WTC11 (cell line): Measurements from ENCODE around the gene ARAP2. TPM values are rescaled to one million over a fixed set of nuclear protein-coding genes. Genes with fewer than 3 reads are reported as not detected.

Experiments used
- ATAC-seq: fragments of 200-7000 bp; cut with Tn5 transposase; 2 replicates; pipeline ENCODE4 v1.10.0; 2021; ENCODE audit warnings: mild to moderate bottlenecking, moderate library complexity
- CTCF ChIA-PET: fragments of 300-600 bp; sonication (Branson Sonifier 250); formaldehyde crosslinking; loops from one replicate; lab custom pipeline; 2021; ENCODE audit warnings: antibody characterized with exemption; lab: Charles Lee
- POLR2A ChIA-PET: fragments of 350-600 bp; sonication (Branson Sonifier 250); formaldehyde crosslinking; loops from one replicate; lab custom pipeline; 2021; ENCODE audit warnings: antibody characterized with exemption; lab: Charles Lee
- DNase-seq: peaks from one replicate; pipeline ENCODE4 v3.0.0; 2021; ENCODE audit warnings: low spot score
- H3K27ac Mint-ChIP-seq: 2 replicates; pipeline ENCODE4 v1.8.0; 2021; ENCODE audit warnings: mixed read lengths
- H3K27me3 Mint-ChIP-seq: 2 replicates; pipeline ENCODE4 v1.8.0; 2021; ENCODE audit warnings: low read depth, mild to moderate bottlenecking, moderate library complexity, mixed read lengths
- H3K36me3 Mint-ChIP-seq: 2 replicates; pipeline ENCODE4 v1.8.0; 2021; ENCODE audit warnings: mixed read lengths
- H3K4me1 Mint-ChIP-seq: 2 replicates; pipeline ENCODE4 v1.8.0; 2022; ENCODE audit warnings: mixed read lengths
- H3K4me3 Mint-ChIP-seq: 2 replicates; pipeline ENCODE4 v1.8.0; 2021; ENCODE audit warnings: mild to moderate bottlenecking, moderate library complexity, mixed read lengths
- H3K9me3 Mint-ChIP-seq: 2 replicates; pipeline ENCODE4 v1.8.0; 2021; ENCODE audit warnings: mixed read lengths
- ATF1 ChIP-seq: sonication (generic); formaldehyde crosslinking; IDR thresholded peaks from 2 replicates; pipeline ENCODE4 v1.8.1; 2023; ENCODE audit warnings: mild to moderate bottlenecking, moderate library complexity, missing genetic modification reagents
- ELF4 ChIP-seq: sonication (generic); formaldehyde crosslinking; IDR thresholded peaks from 2 replicates; pipeline ENCODE4 v1.8.1; 2022; ENCODE audit warnings: low read depth, mild to moderate bottlenecking, moderate library complexity, missing genetic modification reagents
- FOXJ3 ChIP-seq: sonication (generic); formaldehyde crosslinking; IDR thresholded peaks from 2 replicates; pipeline ENCODE4 v1.9.0; 2021; ENCODE audit warnings: missing genetic modification reagents, mild to moderate bottlenecking, borderline replicate concordance
- FOXK1 ChIP-seq: sonication (generic); formaldehyde crosslinking; IDR thresholded peaks from 2 replicates; pipeline ENCODE4 v1.8.0; 2022; ENCODE audit warnings: mild to moderate bottlenecking, moderate library complexity, missing genetic modification reagents
- GABPB1 ChIP-seq: sonication (generic); formaldehyde crosslinking; IDR thresholded peaks from 2 replicates; pipeline ENCODE4 v1.8.1; 2023; ENCODE audit warnings: mild to moderate bottlenecking, missing genetic modification reagents
- GTF2I ChIP-seq: fragments of 250-450 bp; sonication (Bioruptor Pico); conservative IDR thresholded peaks from 2 replicates; pipeline ENCODE4 v1.4.0; 2021; ENCODE audit warnings: mild to moderate bottlenecking
- HMGA2 ChIP-seq: fragments of 250-450 bp; sonication (Bioruptor Pico); IDR thresholded peaks from 2 replicates; pipeline ENCODE4 v1.4.0; 2021; ENCODE audit warnings: mild to moderate bottlenecking, moderate library complexity
- JAZF1 ChIP-seq: fragments of 250-450 bp; sonication (Bioruptor Pico); IDR thresholded peaks from 2 replicates; pipeline ENCODE4 v1.9.0; 2021; ENCODE audit warnings: moderate library complexity, mild to moderate bottlenecking, inconsistent platforms
- NFATC4 ChIP-seq: fragments of 250-450 bp; sonication (Bioruptor Pico); IDR thresholded peaks from 2 replicates; pipeline ENCODE4 v1.9.0; 2021; ENCODE audit warnings: mild to moderate bottlenecking
- NFYB ChIP-seq: sonication (generic); formaldehyde crosslinking; conservative IDR thresholded peaks from 2 replicates; pipeline ENCODE4 v1.8.0; 2022; ENCODE audit warnings: low read depth, missing genetic modification reagents
- RELA ChIP-seq: sonication (generic); formaldehyde crosslinking; IDR thresholded peaks from 2 replicates; pipeline ENCODE4 v1.8.1; 2022; ENCODE audit warnings: missing genetic modification reagents, mild to moderate bottlenecking, borderline replicate concordance
- RORB ChIP-seq: fragments of 250-450 bp; sonication (Bioruptor Pico); IDR thresholded peaks from 2 replicates; pipeline ENCODE4 v1.9.0; 2021; ENCODE audit warnings: mild to moderate bottlenecking
- SMAD3 ChIP-seq: sonication (generic); formaldehyde crosslinking; IDR thresholded peaks from 2 replicates; pipeline ENCODE4 v1.8.0; 2022; ENCODE audit warnings: missing genetic modification reagents, mild to moderate bottlenecking, borderline replicate concordance
- total RNA-seq: library from RNA; stranded (reverse); gene quantifications from 3 replicates; pipeline ENCODE4 v1.2.3, GENCODE V29; 2021
- TF ChIP-seq, protein P1 (sequence below): sonication (generic); formaldehyde crosslinking; IDR thresholded peaks from 2 replicates; pipeline ENCODE4 v1.8.1; 2023; ENCODE audit warnings: mild to moderate bottlenecking, missing genetic modification reagents, moderate library complexity
- TF ChIP-seq, protein P2 (sequence below): sonication (generic); formaldehyde crosslinking; IDR thresholded peaks from 2 replicates; pipeline ENCODE4 v1.8.1; 2023; ENCODE audit warnings: mild to moderate bottlenecking, moderate library complexity, missing genetic modification reagents
- TF ChIP-seq, protein P3 (sequence below): sonication (generic); formaldehyde crosslinking; conservative IDR thresholded peaks from 2 replicates; pipeline ENCODE4 v1.8.1; 2023; ENCODE audit warnings: mild to moderate bottlenecking, low read depth, missing genetic modification reagents, moderate library complexity
- TF ChIP-seq, protein P4 (sequence below): fragments of 250-450 bp; sonication (Bioruptor Pico); IDR thresholded peaks from 2 replicates; pipeline ENCODE4 v1.8.0; 2021; ENCODE audit warnings: mild to moderate bottlenecking
- TF ChIP-seq, protein P5 (sequence below): sonication (generic); formaldehyde crosslinking; IDR thresholded peaks from 2 replicates; pipeline ENCODE4 v1.8.1; 2023; ENCODE audit warnings: mild to moderate bottlenecking, missing genetic modification reagents
- TF ChIP-seq, protein P6 (sequence below): sonication (generic); formaldehyde crosslinking; IDR thresholded peaks from 2 replicates; pipeline ENCODE4 v1.8.0; 2023; ENCODE audit warnings: missing genetic modification reagents, mild to moderate bottlenecking, borderline replicate concordance

Gene ARAP2
- total RNA-seq, 1 experiment from 2014 or later, result 1.0 TPM

DNA sequence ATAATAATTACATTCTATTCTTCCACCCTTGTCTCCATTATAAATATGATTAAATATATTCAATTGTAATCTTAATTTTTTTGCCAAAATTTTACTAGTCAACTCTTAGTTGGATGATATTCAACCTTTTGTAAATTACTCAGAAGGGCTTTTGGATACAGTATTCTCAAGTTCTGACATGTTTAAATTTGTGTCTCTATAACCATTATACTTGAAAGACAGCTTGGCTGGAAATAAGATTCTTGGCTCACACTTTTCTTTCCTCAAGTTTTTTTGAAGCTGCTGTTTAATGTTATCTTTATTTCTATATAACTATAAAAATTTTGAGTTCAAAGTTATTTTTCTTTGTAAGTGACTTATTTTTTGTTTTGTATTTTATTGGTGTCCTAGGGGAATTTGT lies 214.4 kb downstream of the ARAP2 start:
- Mint-ChIP-seq H3K9me3 (peaks cover 10% of the 10 kb centered on the region), H3K4me1 (peaks cover 29% of the 10 kb centered on the region), H3K36me3 (no peaks in the 10 kb centered on the region), H3K27ac (no peak overlapping the region), H3K27me3 (0 out of 2 replicates have a peak, but pooled peaks cover 3% of the 10 kb centered on the region), H3K4me3 (no peak overlapping the region)
- ATAC-seq (no peak), DNase-seq (no peak)
- ChIA-PET POLR2A (no interaction called here), CTCF (interaction anchor here (0.7 kb wide), 1 partner anchor 184 kb away, joined by 3 read pairs; no protein-coding TSS in a partner anchor)
- TF ChIP-seq NFATC4 (CRISPR knock-in tag) (no peak), FOXK1 (CRISPR knock-in tag) (no peak), SMAD3 (CRISPR knock-in tag) (no peak), HMGA2 (CRISPR knock-in tag) (no peak), JAZF1 (CRISPR knock-in tag) (no peak), ELF4 (CRISPR knock-in tag) (no peak), RELA (no peak), FOXJ3 (CRISPR knock-in tag) (no peak), GTF2I (no peak), ATF1 (CRISPR knock-in tag) (no peak), RORB (CRISPR knock-in tag) (no peak), GABPB1 (no peak), NFYB (CRISPR knock-in tag) (no peak)
- TF ChIP-seq, protein P1, sequence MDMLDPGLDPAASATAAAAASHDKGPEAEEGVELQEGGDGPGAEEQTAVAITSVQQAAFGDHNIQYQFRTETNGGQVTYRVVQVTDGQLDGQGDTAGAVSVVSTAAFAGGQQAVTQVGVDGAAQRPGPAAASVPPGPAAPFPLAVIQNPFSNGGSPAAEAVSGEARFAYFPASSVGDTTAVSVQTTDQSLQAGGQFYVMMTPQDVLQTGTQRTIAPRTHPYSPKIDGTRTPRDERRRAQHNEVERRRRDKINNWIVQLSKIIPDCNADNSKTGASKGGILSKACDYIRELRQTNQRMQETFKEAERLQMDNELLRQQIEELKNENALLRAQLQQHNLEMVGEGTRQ (CRISPR knock-in tag), result no peak
- TF ChIP-seq, protein P2, sequence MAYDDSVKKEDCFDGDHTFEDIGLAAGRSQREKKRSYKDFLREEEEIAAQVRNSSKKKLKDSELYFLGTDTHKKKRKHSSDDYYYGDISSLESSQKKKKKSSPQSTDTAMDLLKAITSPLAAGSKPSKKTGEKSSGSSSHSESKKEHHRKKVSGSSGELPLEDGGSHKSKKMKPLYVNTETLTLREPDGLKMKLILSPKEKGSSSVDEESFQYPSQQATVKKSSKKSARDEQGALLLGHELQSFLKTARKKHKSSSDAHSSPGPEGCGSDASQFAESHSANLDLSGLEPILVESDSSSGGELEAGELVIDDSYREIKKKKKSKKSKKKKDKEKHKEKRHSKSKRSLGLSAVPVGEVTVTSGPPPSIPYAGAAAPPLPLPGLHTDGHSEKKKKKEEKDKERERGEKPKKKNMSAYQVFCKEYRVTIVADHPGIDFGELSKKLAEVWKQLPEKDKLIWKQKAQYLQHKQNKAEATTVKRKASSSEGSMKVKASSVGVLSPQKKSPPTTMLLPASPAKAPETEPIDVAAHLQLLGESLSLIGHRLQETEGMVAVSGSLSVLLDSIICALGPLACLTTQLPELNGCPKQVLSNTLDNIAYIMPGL (CRISPR knock-in tag), result no peak
- TF ChIP-seq, protein P3, sequence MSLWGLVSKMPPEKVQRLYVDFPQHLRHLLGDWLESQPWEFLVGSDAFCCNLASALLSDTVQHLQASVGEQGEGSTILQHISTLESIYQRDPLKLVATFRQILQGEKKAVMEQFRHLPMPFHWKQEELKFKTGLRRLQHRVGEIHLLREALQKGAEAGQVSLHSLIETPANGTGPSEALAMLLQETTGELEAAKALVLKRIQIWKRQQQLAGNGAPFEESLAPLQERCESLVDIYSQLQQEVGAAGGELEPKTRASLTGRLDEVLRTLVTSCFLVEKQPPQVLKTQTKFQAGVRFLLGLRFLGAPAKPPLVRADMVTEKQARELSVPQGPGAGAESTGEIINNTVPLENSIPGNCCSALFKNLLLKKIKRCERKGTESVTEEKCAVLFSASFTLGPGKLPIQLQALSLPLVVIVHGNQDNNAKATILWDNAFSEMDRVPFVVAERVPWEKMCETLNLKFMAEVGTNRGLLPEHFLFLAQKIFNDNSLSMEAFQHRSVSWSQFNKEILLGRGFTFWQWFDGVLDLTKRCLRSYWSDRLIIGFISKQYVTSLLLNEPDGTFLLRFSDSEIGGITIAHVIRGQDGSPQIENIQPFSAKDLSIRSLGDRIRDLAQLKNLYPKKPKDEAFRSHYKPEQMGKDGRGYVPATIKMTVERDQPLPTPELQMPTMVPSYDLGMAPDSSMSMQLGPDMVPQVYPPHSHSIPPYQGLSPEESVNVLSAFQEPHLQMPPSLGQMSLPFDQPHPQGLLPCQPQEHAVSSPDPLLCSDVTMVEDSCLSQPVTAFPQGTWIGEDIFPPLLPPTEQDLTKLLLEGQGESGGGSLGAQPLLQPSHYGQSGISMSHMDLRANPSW (CRISPR knock-in tag), result no peak
- TF ChIP-seq, protein P4, sequence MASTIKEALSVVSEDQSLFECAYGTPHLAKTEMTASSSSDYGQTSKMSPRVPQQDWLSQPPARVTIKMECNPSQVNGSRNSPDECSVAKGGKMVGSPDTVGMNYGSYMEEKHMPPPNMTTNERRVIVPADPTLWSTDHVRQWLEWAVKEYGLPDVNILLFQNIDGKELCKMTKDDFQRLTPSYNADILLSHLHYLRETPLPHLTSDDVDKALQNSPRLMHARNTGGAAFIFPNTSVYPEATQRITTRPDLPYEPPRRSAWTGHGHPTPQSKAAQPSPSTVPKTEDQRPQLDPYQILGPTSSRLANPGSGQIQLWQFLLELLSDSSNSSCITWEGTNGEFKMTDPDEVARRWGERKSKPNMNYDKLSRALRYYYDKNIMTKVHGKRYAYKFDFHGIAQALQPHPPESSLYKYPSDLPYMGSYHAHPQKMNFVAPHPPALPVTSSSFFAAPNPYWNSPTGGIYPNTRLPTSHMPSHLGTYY (CRISPR knock-in tag), result no peak
- TF ChIP-seq, protein P5, sequence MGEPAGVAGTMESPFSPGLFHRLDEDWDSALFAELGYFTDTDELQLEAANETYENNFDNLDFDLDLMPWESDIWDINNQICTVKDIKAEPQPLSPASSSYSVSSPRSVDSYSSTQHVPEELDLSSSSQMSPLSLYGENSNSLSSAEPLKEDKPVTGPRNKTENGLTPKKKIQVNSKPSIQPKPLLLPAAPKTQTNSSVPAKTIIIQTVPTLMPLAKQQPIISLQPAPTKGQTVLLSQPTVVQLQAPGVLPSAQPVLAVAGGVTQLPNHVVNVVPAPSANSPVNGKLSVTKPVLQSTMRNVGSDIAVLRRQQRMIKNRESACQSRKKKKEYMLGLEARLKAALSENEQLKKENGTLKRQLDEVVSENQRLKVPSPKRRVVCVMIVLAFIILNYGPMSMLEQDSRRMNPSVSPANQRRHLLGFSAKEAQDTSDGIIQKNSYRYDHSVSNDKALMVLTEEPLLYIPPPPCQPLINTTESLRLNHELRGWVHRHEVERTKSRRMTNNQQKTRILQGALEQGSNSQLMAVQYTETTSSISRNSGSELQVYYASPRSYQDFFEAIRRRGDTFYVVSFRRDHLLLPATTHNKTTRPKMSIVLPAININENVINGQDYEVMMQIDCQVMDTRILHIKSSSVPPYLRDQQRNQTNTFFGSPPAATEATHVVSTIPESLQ, result no peak
- TF ChIP-seq, protein P6, sequence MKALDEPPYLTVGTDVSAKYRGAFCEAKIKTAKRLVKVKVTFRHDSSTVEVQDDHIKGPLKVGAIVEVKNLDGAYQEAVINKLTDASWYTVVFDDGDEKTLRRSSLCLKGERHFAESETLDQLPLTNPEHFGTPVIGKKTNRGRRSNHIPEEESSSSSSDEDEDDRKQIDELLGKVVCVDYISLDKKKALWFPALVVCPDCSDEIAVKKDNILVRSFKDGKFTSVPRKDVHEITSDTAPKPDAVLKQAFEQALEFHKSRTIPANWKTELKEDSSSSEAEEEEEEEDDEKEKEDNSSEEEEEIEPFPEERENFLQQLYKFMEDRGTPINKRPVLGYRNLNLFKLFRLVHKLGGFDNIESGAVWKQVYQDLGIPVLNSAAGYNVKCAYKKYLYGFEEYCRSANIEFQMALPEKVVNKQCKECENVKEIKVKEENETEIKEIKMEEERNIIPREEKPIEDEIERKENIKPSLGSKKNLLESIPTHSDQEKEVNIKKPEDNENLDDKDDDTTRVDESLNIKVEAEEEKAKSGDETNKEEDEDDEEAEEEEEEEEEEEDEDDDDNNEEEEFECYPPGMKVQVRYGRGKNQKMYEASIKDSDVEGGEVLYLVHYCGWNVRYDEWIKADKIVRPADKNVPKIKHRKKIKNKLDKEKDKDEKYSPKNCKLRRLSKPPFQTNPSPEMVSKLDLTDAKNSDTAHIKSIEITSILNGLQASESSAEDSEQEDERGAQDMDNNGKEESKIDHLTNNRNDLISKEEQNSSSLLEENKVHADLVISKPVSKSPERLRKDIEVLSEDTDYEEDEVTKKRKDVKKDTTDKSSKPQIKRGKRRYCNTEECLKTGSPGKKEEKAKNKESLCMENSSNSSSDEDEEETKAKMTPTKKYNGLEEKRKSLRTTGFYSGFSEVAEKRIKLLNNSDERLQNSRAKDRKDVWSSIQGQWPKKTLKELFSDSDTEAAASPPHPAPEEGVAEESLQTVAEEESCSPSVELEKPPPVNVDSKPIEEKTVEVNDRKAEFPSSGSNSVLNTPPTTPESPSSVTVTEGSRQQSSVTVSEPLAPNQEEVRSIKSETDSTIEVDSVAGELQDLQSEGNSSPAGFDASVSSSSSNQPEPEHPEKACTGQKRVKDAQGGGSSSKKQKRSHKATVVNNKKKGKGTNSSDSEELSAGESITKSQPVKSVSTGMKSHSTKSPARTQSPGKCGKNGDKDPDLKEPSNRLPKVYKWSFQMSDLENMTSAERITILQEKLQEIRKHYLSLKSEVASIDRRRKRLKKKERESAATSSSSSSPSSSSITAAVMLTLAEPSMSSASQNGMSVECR, result no peak
